ENCODE data around the gene URB2.

DNA sequence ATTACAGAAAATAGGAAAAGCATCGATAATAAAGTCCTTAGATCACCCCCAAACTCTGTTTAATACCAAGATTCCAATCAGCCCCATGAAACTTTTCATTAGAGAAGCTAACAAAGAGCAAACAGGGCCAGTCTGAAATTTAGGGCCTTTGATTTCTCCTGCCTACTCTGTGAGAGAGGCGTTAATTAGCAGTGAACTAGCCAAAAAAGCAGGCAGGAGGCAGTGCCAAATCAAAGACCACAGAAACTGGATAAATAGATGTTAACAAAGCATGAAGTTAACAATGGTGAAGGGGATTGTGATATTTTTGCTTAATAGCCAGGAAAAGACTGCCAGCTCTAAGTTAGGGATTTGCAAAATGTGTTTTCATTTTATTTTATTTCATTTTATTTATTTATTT lies 11.3 kb upstream of the URB2 start:
- TF ChIP-seq, protein P1, sequence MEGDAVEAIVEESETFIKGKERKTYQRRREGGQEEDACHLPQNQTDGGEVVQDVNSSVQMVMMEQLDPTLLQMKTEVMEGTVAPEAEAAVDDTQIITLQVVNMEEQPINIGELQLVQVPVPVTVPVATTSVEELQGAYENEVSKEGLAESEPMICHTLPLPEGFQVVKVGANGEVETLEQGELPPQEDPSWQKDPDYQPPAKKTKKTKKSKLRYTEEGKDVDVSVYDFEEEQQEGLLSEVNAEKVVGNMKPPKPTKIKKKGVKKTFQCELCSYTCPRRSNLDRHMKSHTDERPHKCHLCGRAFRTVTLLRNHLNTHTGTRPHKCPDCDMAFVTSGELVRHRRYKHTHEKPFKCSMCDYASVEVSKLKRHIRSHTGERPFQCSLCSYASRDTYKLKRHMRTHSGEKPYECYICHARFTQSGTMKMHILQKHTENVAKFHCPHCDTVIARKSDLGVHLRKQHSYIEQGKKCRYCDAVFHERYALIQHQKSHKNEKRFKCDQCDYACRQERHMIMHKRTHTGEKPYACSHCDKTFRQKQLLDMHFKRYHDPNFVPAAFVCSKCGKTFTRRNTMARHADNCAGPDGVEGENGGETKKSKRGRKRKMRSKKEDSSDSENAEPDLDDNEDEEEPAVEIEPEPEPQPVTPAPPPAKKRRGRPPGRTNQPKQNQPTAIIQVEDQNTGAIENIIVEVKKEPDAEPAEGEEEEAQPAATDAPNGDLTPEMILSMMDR (conservative IDR thresholded peaks at IDR 0.05): no peak
- no peak for TF ChIP-seq ZFX (IDR thresholded peaks at IDR 0.05)
